GM19467 (cell line): Measurements from ENCODE around the gene DUSP5.

ENCODE experiments used
- ATAC-seq: cut with Tn5 transposase; IDR thresholded peaks from one replicate; pipeline ENCODE4 v1.9.1; 2021; ENCODE audit warnings: mild to moderate bottlenecking, moderate library complexity; ENCODE audit not compliant: unreplicated experiment

DUSP5 gene

GRCh38 chr10:110544958-110545537, 47.3 kb downstream of the DUSP5 start:
- no peak for ATAC-seq

- ATAC-seq = no peak
Measured at GRCh38 chr10:110546077-110546476, 48.4 kb downstream of the DUSP5 start.

DNA sequence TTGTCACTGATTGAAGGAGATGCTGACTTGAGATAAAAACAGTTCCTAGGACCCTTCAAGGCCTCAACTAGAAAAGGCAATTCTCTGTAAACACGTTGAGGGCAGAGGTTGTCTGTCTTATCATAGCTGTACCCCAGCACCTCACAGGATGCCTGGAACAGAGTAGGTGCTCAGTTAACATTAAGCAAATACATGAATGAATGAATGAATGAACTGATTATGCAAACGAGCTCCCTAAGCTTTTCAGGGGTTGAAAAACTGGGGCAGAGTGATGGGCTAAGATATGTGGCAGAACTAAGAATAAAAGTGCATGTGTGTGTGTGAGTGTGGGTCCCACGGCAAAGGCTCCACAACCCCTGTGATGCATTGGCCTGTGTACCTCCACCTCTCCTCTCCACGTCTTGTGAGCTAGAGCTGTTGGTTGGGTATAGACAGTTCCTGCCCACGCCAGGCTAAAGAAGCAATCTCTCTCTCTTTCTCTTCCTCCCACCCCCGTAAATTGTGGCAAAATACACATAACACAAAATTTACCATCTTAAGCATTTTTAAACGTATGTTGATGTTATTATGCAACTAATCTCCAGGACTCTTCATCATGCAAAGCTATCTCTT, 48.9 kb downstream of the DUSP5 start:
- no peak for ATAC-seq

DNA sequence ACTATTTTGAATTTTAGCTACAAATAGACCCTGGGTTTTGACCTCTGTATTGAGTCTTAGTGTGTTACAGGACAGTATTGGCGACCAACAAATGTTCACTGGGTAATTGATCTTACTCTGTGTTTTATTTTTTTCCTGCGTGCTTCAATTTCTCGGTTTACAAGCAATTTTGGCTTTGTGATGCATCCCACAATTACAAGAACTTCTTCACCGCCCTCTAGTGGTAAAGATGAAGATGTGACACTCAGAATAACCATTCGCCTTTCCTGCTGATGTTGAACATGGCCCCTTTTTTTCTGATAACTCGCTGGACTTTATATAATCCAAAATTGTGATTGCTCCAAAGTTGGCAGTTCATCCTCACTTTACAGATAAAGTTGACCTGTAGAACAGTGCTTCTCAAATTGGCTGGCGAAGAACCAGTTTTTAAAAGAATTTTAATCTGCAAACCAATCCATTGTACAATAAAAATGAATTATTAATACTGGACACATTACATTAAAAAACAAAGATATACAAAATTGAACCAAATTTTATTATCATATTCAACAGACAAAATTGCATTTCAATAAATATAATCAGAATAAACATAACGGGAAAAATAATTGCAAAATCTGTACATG, 49.5 kb downstream of the DUSP5 start:
- ATAC-seq = no peak

DNA sequence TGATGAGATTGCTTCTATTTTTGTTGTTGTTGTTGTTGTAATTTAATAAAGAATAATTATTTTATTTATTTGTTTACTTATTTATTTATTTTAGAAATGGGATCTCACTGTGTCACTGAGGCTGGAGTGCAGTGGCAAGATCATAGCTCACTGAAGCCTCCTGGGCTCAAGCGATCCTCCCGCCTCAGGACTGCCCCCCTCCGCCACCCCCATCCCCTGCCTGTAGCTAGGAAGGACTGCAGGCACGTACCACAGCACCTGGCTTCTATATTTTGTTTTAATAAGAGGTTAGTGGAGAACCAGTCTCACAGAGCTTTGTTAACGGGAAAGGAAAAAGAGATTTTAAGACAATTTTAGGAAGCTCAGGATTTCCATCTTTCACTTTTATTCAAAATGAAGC, 50.3 kb downstream of the DUSP5 start:
- no peak for ATAC-seq

DNA sequence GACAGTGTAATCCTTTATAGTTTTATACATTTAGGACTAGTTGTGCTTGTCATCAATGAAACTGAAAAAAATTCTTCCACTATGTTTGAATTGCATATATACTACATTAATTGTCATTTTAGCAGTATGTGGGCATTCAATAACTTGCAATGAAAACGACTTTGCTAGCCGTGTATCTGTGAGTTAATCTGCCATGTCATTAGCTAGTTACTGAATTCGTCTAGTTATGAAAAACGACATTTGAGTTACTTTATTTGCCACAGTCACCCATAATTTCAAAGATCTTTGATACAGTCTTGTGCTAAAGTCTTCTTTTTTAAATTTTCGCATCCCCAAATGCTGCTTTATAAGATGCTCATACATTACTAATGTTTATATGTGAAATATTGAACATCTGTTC, 51.5 kb downstream of the DUSP5 start:
- no peak for ATAC-seq

GRCh38 chr10:110553905-110554304, 56.2 kb downstream of the DUSP5 start:
- no peak for ATAC-seq

GRCh38 chr10:110556296-110556695, 58.6 kb downstream of the DUSP5 start:
- no peak for ATAC-seq

GRCh38 chr10:110556969-110557601, 59.4 kb downstream of the DUSP5 start:
- no peak for ATAC-seq

DNA sequence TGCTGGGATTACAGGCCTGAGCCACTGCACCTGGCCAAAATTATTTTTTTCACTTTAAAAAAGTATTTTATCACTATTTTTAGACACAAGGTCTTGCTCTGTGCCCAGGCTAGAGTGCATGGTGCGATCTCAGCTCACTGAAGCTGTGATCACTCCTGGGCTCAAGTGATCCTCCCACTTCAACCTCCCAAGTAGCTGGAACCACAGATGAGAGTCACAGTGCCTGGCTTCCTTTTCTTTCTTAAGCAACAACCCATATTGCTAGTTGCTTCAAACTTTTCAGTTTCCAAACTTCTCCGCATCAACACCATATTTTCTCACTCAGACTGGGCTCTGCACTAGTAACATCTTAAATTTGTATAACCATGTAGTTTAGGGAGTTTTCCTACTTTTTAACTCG, 60.3 kb downstream of the DUSP5 start:
- ATAC-seq = no peak

- ATAC-seq = no peak
Measured at GRCh38 chr10:110560012-110560411, 62.3 kb downstream of the DUSP5 start.
